A673 (cell line): Measurements from ENCODE around the gene SLC22A2. TPM values are rescaled to one million over a fixed set of nuclear protein-coding genes. Genes with fewer than 3 reads are reported as not detected.

Experiments
- BruUV-seq: library from RNA; stranded (reverse); fragments of 400-500 nt; replicated peaks from 2 replicates; lab custom pipeline; 2021; lab: Mats Ljungman, UMichigan
- CTCF ChIA-PET: fragments of 300-600 bp; sonication (Branson Sonifier 250); formaldehyde crosslinking; loops from one replicate; lab custom pipeline; 2022; ENCODE audit warnings: antibody characterized with exemption; lab: Charles Lee
- POLR2A ChIA-PET: fragments of 300-600 bp; sonication (Branson Sonifier 250); formaldehyde crosslinking; loops from one replicate; lab custom pipeline; 2022; ENCODE audit warnings: antibody characterized with exemption; ENCODE audit not compliant: low non-redundant PET; lab: Charles Lee
- DNase-seq: peaks from one replicate; pipeline ENCODE4 v3.0.0-alpha.2; 2015; ENCODE audit warnings: low spot score
- H3K27ac ChIP-seq: fragments of 200-600 bp; sonication (generic); 2 replicates; pipeline ENCODE4 v1.5.1; 2016; ENCODE audit warnings: mixed run types, low read depth, mild to moderate bottlenecking, mixed read lengths, antibody characterized with exemption, low read length; ENCODE audit not compliant: poor library complexity, severe bottlenecking
- H3K27me3 ChIP-seq: fragments of 200-600 bp; sonication (generic); replicated peaks from 2 replicates; pipeline ENCODE4 v1.6.1; 2017; ENCODE audit warnings: mixed run types, low read depth, mild to moderate bottlenecking, mixed read lengths, antibody characterized with exemption, low read length; ENCODE audit not compliant: insufficient read depth, poor library complexity
- H3K36me3 ChIP-seq: fragments of 200-600 bp; sonication (generic); 2 replicates; pipeline ENCODE4 v1.6.1; 2016; ENCODE audit warnings: mixed run types, mild to moderate bottlenecking, mixed read lengths, antibody characterized with exemption, low read length; ENCODE audit not compliant: insufficient read depth, poor library complexity, severe bottlenecking
- H3K4me1 ChIP-seq: fragments of 200-600 bp; sonication (generic); 2 replicates; pipeline ENCODE4 v1.6.1; 2017; ENCODE audit warnings: mixed run types, mild to moderate bottlenecking, mixed read lengths, antibody characterized with exemption, low read length; ENCODE audit not compliant: insufficient read depth, poor library complexity, severe bottlenecking
- H3K4me3 ChIP-seq: fragments of 200-600 bp; sonication (generic); 2 replicates; pipeline ENCODE4 v1.5.1; 2016; ENCODE audit warnings: low read depth, mixed run types, mild to moderate bottlenecking, mixed read lengths, low read length; ENCODE audit not compliant: poor library complexity, severe bottlenecking
- H3K9me3 ChIP-seq: fragments of 200-600 bp; sonication (generic); 2 replicates; pipeline ENCODE4 v1.6.1; 2016; ENCODE audit warnings: mixed run types, low read depth, mild to moderate bottlenecking, mixed read lengths, antibody characterized with exemption, low read length; ENCODE audit not compliant: poor library complexity, severe bottlenecking
- CTCF ChIP-seq: fragments of 300-800, 200-600 bp; sonication (generic); conservative IDR thresholded peaks from 2 replicates; pipeline ENCODE4 v1.5.1; 2017; ENCODE audit warnings: low read depth, mild to moderate bottlenecking, antibody characterized with exemption, low read length, moderate library complexity, mixed read lengths
- EZH2 ChIP-seq: fragments of 200-600 bp; sonication (generic); IDR thresholded peaks from 2 replicates; pipeline ENCODE4 v1.6.1; 2017; ENCODE audit warnings: borderline replicate concordance, low read depth, mild to moderate bottlenecking, mixed read lengths, antibody characterized with exemption, low read length; ENCODE audit not compliant: poor library complexity, severe bottlenecking
- intact Hi-C: fragments of 100-400 bp; cut with micrococcal nuclease; formaldehyde crosslinking; loops from one replicate; pipeline ENCODE4 v1.10.0; 2022; ENCODE audit not compliant: unreplicated experiment
- total RNA-seq: library from RNA; stranded (reverse); gene quantifications from 2 replicates; pipeline ENCODE4 v1.2.3, GENCODE V29; 2021

SLC22A2 gene
- total RNA-seq, 1 experiment from 2014 or later, result not detected

GRCh38 chr6:160299559-160299958 is 40.9 kb upstream of the SLC22A2 start:
- CTCF ChIA-PET, result no interaction called here
- intact Hi-C loops, result no loop called here
- POLR2A ChIA-PET, result no interaction called here

GRCh38 chr6:160298121-160298520 is 39.5 kb upstream of the SLC22A2 start:
- Histone ChIP-seq H3K27ac (no peak overlapping the region), H3K4me1 (no peaks in the 10 kb centered on the region), H3K4me3 (no peak overlapping the region), H3K36me3 (no peaks in the 10 kb centered on the region), H3K9me3 (no peaks in the 10 kb centered on the region), H3K27me3 (no peaks in the 10 kb centered on the region)
- ChIA-PET CTCF (no interaction called here), POLR2A (no interaction called here)
- DNase-seq, result no peak
- TF ChIP-seq CTCF (no peak), EZH2 (no peak)
- BruUV-seq, result no TSS peak
- intact Hi-C loops, result no loop called here

More at GRCh38 chr6:160299559-160299958, 40.9 kb upstream of the SLC22A2 start:
- no peaks in the 10 kb centered on the region for H3K9me3 ChIP-seq
- BruUV-seq, result no TSS peak
- DNase-seq, result no peak
- TF ChIP-seq CTCF, result no peak
- no peak for TF ChIP-seq EZH2
- no peaks in the 10 kb centered on the region for H3K4me1 ChIP-seq
- no peak overlapping the region for H3K27ac ChIP-seq
- no peaks in the 10 kb centered on the region for H3K36me3 ChIP-seq
- no peak overlapping the region for H3K4me3 ChIP-seq
- no peaks in the 10 kb centered on the region for H3K27me3 ChIP-seq

- no peaks in the 10 kb centered on the region for H3K36me3 ChIP-seq
- TF ChIP-seq EZH2, result no peak
- no peak for TF ChIP-seq CTCF
- no peak for DNase-seq
- H3K4me1 ChIP-seq, result no peaks in the 10 kb centered on the region
- H3K4me3 ChIP-seq, result no peak overlapping the region
- no TSS peak for BruUV-seq
- CTCF ChIA-PET, result no interaction called here
- no peaks in the 10 kb centered on the region for H3K27me3 ChIP-seq
- intact Hi-C loops, result no loop called here
- POLR2A ChIA-PET, result no interaction called here
- H3K9me3 ChIP-seq, result no peaks in the 10 kb centered on the region
- H3K27ac ChIP-seq, result no peak overlapping the region
Measured at GRCh38 chr6:160297310-160297709, 38.7 kb upstream of the SLC22A2 start.
